Fibroblast of lung (primary cell): ENCODE results near the gene HBS1L. TPM values are rescaled to one million over a fixed set of nuclear protein-coding genes. Genes with fewer than 3 reads are reported as not detected.

Source experiments
- DNase-seq, 2 donors: peaks; one replicate each; pipeline versions ENCODE4 v3.0.0 to v3.0.0-alpha.2; 2010; ENCODE audit warnings: low read depth in 2 of 2
- H2AFZ ChIP-seq: 2 replicates; pipeline ENCODE4 v1.5.1; 2012; ENCODE audit warnings: low read length, control low read depth, inconsistent platforms
- H3K27ac ChIP-seq: 2 replicates; pipeline ENCODE4 v1.5.1; 2011; ENCODE audit warnings: low read length, control low read depth; ENCODE audit not compliant: insufficient read depth
- H3K27me3 ChIP-seq: 2 replicates; pipeline ENCODE4 v1.5.1; 2011; ENCODE audit warnings: mild to moderate bottlenecking, low read length; ENCODE audit not compliant: control insufficient read depth, insufficient read depth
- H3K36me3 ChIP-seq: 2 replicates; pipeline ENCODE4 v1.5.1; 2011; ENCODE audit warnings: low read length; ENCODE audit not compliant: control insufficient read depth, insufficient read depth
- H3K4me1 ChIP-seq: 2 replicates; pipeline ENCODE4 v1.5.1; 2011; ENCODE audit warnings: low read length; ENCODE audit not compliant: control insufficient read depth, insufficient read depth; ENCODE audit errors: extremely low read depth
- H3K4me2 ChIP-seq: 2 replicates; pipeline ENCODE4 v1.5.1; 2011; ENCODE audit warnings: low read length, control low read depth; ENCODE audit not compliant: insufficient read depth; ENCODE audit errors: extremely low read depth
- H3K4me3 ChIP-seq, 4 experiments: fragments of 200-600 bp in 1 of 4; sonication (generic) in 1 of 4; replicated peaks in 1 of 4; 2 replicates each; pipeline ENCODE4 v1.5.1; 2011 to 2016; ENCODE audit warnings: low read length in 4 of 4, low read depth in 3 of 4, mild to moderate bottlenecking in 3 of 4, control low read depth in 2 of 4, inconsistent platforms in 1 of 4, mixed read lengths in 1 of 4; ENCODE audit not compliant: insufficient read depth in 1 of 4; ENCODE audit errors: control extremely low read depth in 1 of 4
- H3K79me2 ChIP-seq: 2 replicates; pipeline ENCODE4 v1.5.1; 2012; ENCODE audit warnings: mild to moderate bottlenecking, low read length, inconsistent platforms; ENCODE audit not compliant: control insufficient read depth, insufficient read depth
- H3K9ac ChIP-seq: 2 replicates; pipeline ENCODE4 v1.5.1; 2011; ENCODE audit warnings: mild to moderate bottlenecking, low read length, control low read depth; ENCODE audit not compliant: insufficient read depth
- H3K9me3 ChIP-seq: 2 replicates; pipeline ENCODE4 v1.5.1; 2012; ENCODE audit warnings: low read depth, low read length; ENCODE audit not compliant: control insufficient read depth, insufficient read depth
- H4K20me1 ChIP-seq: 2 replicates; pipeline ENCODE4 v1.5.1; 2011; ENCODE audit warnings: low read length; ENCODE audit not compliant: control insufficient read depth, insufficient read depth; ENCODE audit errors: extremely low read depth
- CTCF ChIP-seq, 2 donors: IDR thresholded peaks in 1 of 2; conservative IDR thresholded peaks in 1 of 2; 1 replicate in 1 of 2; 2 replicates in 1 of 2; pipeline ENCODE4 v1.5.1; 2011 to 2012; ENCODE audit warnings: low read length in 2 of 2, control low read depth in 1 of 2, inconsistent platforms in 1 of 2, low read depth in 1 of 2, mild to moderate bottlenecking in 1 of 2
- EZH2 ChIP-seq: IDR thresholded peaks from 2 replicates; pipeline ENCODE4 v1.5.1; 2012; ENCODE audit warnings: low read length, control low read depth, mild to moderate bottlenecking; ENCODE audit errors: missing control alignments
- polyA plus RNA-seq, 2 donors: library from polyadenylated mRNA; depleted of rRNA in 1 of 2; stranded (reverse) in 1 of 2; unstranded in 1 of 2; fragments of >200 nt; gene quantifications; 2 replicates each; pipeline ENCODE4 v1.2.1, GENCODE V29; 2011 to 2012; ENCODE audit warnings: missing spikeins in 1 of 2
- total RNA-seq: library from RNA; depleted of rRNA; stranded (reverse); fragments of >200 nt; gene quantifications from 2 replicates; pipeline ENCODE4 v1.2.1, GENCODE V29; 2014

Gene HBS1L
- total and polyA plus RNA-seq, 2 donors (not counting 1 experiment from before 2014, with no cell fraction given): 106 to 118 TPM

- H4K20me1 ChIP-seq: no peaks in the 10 kb centered on the region
- no peak overlapping the region for H3K27ac ChIP-seq
- no peak overlapping the region for H3K4me2 ChIP-seq
- no peaks in the 10 kb centered on the region for H3K36me3 ChIP-seq
- H2AFZ ChIP-seq: no peak overlapping the region
- no peak overlapping the region for H3K9ac ChIP-seq
- TF ChIP-seq EZH2: no peak
- TF ChIP-seq CTCF (conservative IDR thresholded peaks at IDR 0.05 in 1 of 2, IDR thresholded peaks at IDR 0.05 in 1 of 2; ENCODE audit: low read depth in 1 of 2, low read length in 2 of 2): no peak
- H3K4me3 ChIP-seq: no peak overlapping the region
- H3K27me3 ChIP-seq: no peaks in the 10 kb centered on the region
- H3K4me1 ChIP-seq: no peaks in the 10 kb centered on the region
- no peaks in the 10 kb centered on the region for H3K9me3 ChIP-seq
- H3K79me2 ChIP-seq: no peaks in the 10 kb centered on the region
- DNase-seq: no peak
Observed at GRCh38 chr6:135066397-135066796, 11.8 kb upstream of the HBS1L start.

GRCh38 chr6:135064586-135064985 is 10.0 kb upstream of the HBS1L start:
- DNase-seq: no peak
- no peaks in the 10 kb centered on the region for H3K9me3 ChIP-seq
- no peak overlapping the region for H2AFZ ChIP-seq
- no peaks in the 10 kb centered on the region for H4K20me1 ChIP-seq
- no peaks in the 10 kb centered on the region for H3K79me2 ChIP-seq
- H3K9ac ChIP-seq: no peak overlapping the region
- H3K27ac ChIP-seq: no peak overlapping the region
- H3K4me2 ChIP-seq: no peak overlapping the region
- TF ChIP-seq EZH2 (no peak), CTCF (conservative IDR thresholded peaks at IDR 0.05 in 1 of 2, IDR thresholded peaks at IDR 0.05 in 1 of 2; ENCODE audit: low read depth in 1 of 2, low read length in 2 of 2) (no peak)
- H3K4me1 ChIP-seq: no peaks in the 10 kb centered on the region
- no peaks in the 10 kb centered on the region for H3K27me3 ChIP-seq
- H3K4me3 ChIP-seq: no peak overlapping the region
- H3K36me3 ChIP-seq: no peaks in the 10 kb centered on the region

- Histone ChIP-seq H3K9ac (no peak overlapping the region), H3K4me1 (no peaks in the 10 kb centered on the region), H3K79me2 (no peaks in the 10 kb centered on the region), H3K4me2 (no peak overlapping the region), H3K9me3 (no peaks in the 10 kb centered on the region), H4K20me1 (no peaks in the 10 kb centered on the region), H2AFZ (no peak overlapping the region), H3K4me3 (no peak overlapping the region), H3K36me3 (no peaks in the 10 kb centered on the region), H3K27ac (no peak overlapping the region), H3K27me3 (no peaks in the 10 kb centered on the region)
- no peak for TF ChIP-seq CTCF (conservative IDR thresholded peaks at IDR 0.05 in 1 of 2, IDR thresholded peaks at IDR 0.05 in 1 of 2; ENCODE audit: low read depth in 1 of 2, low read length in 2 of 2)
- no peak for TF ChIP-seq EZH2
- no peak for DNase-seq
Observed at GRCh38 chr6:135063926-135064325, 9.3 kb upstream of the HBS1L start.
